Glomerular endothelial cell (primary cell): Measurements from ENCODE around the gene C2orf80. TPM values are rescaled to one million over a fixed set of nuclear protein-coding genes. Genes with fewer than 3 reads are reported as not detected.
"Not testable (repeated sequence)": the region's sequence is repeated elsewhere in the genome, so short reads cannot be mapped to it uniquely, and the experiment has no call there.

ENCODE experiments used
- DNase-seq: peaks from one replicate; pipeline ENCODE4 v3.0.0-alpha.2; 2011; ENCODE audit warnings: low read depth, low spot score; ENCODE audit errors: extremely low read depth
- total RNA-seq: library from RNA; depleted of rRNA; stranded (reverse); fragments of >200 nt; gene quantifications from 2 replicates; pipeline ENCODE4 v1.2.3, GENCODE V29; 2015

Gene C2orf80
- total RNA-seq, 1 donor from 2014 or later, result not detected

DNA sequence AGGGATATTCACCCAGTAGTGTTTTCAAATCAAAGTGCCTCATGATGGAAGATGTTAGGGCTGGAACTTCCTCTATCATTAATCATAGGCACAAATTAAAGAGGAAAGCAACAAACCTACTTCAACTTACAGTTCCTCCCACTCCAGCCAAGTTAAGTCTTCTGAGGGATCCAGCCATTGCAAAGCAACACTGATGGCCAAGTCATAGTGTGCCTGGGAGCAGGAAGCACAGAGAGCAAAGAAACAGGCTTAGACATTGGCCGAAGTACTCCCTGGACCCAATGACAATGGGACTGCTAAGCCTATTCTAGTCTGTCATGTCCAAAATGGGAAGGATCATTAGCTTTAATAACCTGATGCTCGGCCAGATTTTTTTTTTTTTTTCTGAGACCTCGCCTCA, 7.0 kb downstream of the C2orf80 start:
- DNase-seq, result no peak

DNA sequence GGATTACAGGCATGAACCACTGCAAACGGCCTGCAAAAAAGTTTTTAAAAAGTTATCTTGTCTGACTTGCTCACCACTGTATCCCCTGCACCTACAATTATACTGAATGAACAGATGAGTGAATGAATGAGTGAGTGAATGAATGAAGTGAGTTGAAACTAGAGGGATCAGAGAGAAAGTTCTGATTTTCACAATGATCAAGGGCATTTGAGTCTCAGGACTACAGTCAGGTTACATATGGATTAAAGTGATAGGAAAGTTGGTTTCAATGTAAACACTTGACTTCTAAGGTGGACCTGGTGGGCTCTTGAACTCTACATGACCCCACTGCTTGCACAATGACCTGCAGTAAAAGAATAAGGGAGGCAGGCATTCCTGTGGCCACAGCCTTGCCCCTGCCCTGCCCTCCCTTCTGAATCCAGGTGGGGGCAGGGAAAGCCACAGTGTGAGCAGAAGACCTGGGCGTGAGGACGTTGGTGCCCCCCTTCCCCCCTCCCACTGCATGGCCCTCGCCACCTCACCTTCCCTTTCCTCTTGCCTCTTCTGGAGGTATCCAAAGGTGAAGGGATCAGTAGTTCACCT, 10.7 kb downstream of the C2orf80 start:
- no peak for DNase-seq

DNA sequence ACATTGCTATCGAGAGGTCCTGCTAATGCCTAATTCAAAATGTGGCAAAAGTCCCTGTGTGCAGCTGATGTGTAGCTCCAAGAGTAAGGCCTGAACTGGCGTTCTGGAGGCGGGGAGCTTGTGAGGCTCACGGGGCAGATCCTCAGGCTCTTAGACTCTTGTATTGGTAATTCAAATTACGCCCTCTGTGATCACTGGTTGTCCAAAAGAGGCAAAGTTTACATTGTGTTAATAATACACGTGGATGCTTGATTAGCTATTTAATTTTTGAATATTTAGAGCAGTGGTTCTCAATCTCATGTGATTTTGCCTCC, 14.0 kb downstream of the C2orf80 start:
- DNase-seq, result no peak

DNA sequence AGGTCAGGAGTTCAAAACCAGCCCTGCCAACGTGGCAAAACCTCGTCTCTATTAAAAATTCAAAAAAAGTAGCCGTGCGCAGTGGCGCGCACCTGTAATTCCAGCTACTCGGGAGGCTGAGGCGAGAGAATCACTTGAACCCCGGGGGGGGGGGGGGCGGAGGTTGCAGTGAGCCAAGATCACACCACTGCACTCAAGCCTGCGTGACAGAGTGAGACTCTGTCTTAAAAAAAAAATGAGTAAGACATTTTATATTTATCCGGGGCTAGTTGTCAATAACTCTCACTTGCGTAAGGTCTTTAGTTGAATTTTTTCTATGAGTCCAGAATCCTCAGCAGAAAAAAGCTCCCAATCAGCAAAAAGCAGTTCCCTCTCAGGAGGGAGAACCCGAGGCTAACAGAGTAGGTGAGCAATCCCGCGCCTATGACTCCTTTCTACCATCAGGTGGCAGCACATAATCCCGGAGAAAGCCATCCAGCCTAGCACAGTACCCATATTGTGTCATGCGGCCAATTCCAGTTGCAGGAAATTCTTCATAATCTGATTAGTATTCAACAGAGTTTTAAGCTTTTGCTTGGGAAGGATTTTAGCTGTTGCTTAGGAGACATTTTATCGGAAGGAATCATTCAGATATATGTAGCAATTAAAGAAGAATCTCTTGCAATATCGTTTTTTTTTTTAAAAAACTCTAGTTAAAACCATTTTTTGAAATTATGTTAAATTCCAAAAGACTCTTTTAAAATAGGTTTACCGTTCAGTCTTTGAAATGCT, 14.6 kb downstream of the C2orf80 start:
- peak; percentile 23 for DNase-seq

DNA sequence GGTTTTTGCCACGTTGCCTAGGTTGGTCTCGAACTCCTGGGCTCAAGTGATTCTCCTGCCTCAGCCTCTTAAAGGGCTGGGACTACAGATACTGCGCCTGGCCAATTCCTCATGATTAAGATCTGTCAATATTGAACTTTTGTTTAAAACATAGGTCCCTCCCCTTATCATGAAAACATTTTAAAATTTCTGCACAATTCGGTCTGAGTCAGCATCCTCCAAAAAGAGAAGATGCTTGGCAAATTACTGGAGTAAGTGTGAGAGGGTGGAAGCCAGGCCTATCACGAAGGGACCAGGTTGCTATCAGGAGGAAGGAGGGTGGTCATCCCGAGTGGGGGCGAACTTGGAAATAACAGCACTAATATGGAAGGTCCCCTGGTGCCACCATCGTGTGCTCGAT, 15.7 kb downstream of the C2orf80 start:
- DNase-seq, result no peak

DNA sequence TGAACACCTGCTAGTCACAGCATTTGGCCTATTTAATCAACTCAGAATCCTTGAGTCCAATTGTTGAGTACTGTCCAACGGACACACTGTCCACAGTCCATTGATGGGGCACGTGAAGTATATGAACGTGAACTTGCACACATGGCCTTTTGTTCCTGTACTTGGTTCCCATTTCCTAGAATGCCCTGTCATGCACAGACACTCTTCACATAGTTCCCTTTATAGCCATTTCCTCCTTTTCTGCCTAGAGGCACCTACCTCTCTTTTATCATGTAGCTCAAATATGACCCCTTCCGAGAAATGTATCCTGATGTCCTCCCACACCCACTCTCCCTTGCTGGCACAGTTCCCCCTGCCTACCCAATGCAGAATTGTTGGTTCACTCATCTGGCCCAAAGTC, 17.7 kb downstream of the C2orf80 start:
- no peak for DNase-seq

DNA sequence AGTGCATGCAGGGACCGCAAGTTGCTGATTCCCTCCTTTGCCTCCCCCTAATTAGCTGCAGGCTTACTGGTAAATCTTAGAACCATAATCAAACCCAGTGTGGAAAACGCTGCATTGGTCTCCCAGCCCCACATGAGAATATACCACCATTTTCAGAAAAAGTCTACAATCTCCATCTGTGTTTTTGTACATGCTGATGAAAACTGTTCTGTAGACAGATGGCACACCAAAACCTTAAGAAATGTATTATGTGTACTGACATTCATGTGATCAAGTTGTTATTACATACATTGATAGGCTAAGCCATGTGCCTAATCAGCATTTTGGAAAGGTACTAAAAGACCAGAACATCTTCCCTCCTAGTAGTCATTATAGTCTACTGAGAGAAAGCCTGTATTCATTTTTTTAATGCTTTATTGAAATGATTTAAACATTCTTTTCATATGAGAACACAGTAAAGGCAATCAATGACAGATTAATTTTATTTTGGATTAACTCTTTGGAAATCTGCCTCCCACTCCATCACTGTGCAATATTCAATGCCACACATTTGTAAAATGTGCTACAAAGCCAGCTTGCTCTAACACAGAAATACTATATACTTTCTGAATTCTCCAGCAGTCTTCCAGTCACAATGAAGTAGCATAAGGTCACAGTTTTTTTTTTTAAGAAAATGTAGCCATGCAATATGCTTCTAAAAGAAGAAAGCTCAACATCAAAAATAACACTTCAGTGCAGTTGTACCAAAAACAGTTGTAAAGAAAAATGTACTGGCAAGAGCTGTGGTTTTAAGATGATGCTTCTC, 24.7 kb downstream of the C2orf80 start:
- DNase-seq, result no peak

DNA sequence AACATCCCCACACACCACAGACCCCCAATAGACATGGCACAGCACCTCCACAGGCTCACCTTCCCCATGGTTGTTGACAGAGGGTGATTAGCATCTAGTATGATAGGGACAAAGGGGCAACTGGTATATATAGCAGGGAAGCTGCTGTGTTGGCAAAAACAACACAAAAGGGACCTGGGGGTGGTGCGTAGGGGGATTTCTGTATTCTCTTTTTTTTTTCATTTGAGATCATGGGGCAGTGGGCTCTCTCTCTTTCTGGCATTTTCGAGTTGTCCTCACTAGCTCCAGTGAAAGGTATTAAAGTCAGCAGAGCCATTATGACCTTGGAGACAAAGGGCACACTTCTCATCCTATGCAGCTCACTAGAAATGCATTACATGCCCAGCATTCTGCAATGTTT, 26.3 kb downstream of the C2orf80 start, which contains the start of gene CRYGA:
CRYGA (minus strand) TSS at position 101 of the 400 bp plus-strand sequence; CDS start at position 68, 33 bp downstream.
- no peak for DNase-seq

DNA sequence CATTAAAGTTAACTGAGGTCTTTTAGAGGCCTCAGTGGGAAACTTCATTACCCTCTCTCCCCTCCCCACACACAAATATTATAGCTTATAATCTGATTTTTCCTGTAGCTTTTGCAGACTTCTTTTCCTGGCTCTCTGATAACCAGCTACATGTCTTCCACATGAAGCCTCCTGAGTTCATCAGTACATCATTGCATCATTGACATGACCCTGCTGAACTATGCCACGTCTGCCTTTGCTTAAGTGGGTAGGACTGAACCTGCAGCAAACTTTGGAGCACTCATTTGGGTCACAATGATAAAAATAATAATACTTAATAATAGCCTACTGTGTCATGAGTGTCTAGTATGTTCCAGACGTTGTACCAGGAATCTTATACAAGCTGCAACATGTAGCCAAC, 33.4 kb downstream of the C2orf80 start:
- DNase-seq, result no peak

DNA sequence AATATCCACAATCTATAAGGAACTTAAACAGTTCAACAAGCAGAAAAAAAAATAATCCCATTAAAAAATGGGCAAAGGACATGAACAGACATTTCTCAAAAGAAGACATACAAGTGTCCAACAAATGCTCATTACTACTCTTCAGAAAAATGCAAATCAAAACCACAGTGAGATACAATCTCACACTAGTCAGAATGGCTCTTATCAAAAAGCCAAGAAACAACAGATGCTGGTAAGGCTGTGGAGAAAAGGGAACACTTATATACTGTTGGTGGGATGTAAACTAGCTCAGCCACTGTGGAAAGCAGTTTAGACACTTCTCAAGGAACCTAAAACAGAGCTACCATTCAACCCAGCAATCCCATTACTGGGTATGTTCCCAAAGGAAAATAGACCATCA, 36.7 kb downstream of the C2orf80 start:
- DNase-seq, result no peak

DNA sequence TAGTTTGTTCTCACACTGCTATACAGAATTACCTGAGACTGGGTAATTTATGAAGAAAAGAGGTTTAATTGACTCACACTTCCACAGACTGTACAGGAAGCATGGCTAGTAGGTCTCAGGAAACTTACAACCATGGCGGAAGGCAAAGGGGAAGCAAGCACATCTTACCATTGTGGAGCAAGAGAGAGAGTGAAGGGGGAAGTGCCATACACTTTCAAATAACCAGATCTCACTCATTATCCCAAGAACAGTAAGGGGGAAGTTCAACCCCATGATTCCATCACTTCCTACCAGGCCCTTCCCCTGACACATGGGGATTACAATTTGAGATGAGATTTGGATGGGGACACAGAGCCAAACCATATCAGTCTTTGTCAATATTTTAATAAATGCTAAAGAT, 38.9 kb downstream of the C2orf80 start:
- DNase-seq, result no peak

DNA sequence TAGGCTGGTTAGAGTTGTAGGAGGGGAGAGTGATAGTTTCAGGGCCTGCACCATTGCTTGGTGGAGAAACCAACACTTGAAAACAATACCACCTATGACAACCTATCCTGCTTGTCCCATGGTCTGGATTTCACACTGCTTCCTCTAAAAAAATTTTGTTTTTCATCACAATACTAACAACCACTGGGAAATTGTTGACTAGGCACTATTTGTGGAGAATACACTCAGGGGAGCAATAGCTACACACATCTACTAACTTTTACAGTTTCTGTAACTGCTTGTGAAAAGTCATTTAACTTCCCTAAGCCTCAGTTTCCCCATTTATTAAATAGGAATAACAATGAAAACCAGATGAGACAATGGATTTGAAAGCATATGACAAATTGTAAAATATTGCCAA, 39.7 kb downstream of the C2orf80 start:
- DNase-seq, result no peak

DNA sequence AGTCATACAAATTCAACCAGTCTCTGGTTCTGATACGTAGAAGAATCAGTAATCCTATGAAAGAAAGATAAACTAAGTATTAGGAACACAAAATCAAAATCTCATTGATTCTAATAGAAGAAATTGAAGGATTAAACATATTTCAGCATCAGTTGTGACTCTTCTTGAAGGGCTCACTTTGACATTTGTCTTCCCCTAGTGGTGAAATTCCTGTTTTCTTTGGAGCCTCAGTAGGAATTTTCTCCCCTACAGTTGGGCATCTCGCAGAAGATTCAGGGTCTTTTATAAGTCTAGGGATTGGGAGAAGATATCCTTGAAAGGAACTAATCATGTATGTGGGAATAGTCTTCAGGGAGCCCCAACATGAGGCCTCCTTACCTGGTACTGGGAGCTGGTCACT, 41.0 kb downstream of the C2orf80 start:
- no peak for DNase-seq

DNA sequence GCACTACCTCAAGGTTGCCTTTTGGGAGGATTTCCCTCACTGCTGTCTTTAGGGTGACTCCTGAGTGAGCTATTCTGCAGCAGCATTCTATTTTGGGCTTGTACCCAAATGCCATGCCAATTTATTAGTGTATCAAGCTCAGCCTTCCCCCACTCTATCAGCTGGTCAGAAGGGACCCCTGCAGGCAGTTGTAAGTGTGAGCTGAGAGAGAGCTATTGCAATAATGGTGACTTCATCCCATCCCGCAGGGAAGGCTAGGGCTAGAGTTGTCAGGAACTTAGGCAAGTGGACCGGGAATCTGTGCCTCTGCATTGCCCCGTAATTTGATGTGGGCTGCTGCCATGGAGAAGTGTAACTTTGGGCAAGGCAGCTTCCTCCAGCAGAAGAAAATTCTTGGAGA, 42.1 kb downstream of the C2orf80 start:
- no peak for DNase-seq

DNA sequence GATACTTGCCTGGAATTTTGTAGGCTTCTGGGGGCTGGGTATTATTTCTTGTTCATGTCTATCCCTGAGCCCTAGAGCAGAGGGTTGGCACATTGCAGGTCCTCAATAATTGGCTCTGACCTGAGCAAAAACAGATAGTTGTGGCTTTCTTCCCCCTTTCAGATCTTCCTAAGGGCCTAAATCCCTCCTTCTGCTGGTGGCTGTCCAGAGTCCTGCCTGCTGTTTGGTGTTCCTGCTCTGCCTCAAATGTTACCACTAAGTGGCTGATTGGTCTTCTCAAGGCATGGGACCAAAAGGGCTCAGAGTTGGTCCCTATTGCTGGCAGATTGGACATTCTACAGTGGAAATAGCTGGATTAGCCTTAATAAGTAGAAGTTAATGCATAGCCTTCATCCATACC, 42.8 kb downstream of the C2orf80 start:
- no peak for DNase-seq

DNA sequence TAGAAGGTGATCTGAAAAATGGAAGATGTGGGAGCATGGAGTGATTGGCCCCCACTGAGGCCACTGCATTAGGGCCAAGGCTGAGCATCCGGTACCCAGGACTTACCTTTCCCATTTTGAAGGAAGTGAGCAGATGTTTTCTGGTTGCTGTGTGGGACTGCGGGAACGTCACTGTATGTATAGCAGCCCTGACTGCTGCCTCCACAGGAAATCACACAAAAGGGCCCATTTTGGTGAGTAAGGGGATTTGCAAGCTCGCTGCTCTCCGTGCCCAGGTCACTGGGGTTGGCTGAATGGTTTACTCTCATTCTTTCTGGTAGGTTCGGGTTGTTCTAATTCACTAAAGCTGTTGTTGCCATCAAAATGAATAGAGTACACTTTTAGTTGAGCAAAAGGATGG, 43.8 kb downstream of the C2orf80 start, which contains the start of gene CRYGB:
CRYGB (minus strand) TSS at position 153 of the 400 bp plus-strand sequence; CDS start at position 115, 38 bp downstream.
- no peak for DNase-seq

DNA sequence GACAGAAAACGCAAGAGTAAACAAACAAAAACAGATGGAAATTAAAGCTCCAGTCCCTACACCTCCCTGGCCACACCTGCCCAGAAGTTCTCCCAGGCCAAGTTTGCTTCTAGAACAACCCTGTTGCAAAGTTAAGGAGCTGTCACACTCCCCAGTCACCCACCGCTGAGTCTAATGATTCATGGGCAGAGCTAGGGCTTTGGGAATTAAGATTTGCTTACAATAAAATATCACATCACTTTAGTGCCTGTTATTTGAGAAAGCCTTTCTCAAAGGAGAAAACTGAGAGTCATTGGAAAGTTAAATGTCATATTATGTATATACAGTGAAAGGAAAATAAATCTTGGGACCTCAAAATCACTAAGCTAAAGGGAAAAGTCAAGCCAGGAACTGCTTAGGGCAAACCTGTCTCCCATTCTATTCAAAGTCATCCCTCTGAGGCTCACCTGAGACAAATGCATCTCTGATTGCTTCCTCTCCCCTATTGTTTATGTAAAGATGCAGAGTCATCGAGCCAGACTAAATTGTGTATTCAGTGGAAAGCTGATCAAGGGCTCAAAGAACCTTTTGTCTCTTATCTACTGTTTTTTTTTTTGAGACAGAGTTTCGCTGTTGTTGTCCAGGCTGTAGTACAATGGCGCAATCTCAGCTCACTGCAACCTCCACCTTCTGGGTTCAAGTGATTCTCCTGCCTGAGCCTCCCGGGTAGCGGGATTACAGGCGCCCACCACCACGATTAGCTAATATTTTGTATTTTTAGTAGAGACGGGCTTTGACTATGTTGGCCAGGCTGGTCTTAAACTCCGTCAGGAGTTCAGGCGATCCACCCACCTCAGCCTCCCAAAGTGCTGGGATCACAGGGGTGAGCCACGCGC, 46.7 kb downstream of the C2orf80 start:
- no peak for DNase-seq

DNA sequence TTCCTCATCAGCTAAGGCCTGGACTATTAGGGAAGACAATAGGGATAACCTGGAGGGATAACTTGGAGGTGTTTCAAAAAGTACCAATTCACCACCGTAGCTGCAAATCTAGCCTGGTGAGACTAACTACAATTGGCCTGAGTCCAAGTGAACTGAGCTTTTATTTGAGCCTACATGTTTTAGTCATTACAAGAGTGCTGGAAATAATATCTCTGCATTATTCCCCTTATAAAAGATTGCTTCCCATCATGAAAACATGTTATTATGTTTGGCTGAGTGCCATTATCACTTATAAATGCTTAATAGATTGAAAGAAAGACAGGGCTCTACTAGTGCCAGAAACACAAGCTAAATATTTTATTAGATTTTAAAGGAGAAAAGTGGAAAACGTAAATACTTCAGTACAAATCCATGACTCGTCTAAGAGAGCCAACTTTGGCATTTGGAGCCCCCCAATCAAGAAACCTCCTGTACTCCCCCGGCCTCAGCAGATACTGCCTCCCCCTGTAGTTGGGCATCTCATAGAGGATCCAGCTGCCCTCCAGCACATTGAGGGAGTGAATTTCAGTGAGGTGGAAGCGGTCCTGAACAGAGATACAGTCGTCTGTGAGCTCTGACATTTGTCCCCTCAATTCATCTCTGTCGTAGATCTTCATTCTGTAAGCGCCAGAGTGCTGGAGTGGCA, 47.4 kb downstream of the C2orf80 start:
- no peak for DNase-seq

DNA sequence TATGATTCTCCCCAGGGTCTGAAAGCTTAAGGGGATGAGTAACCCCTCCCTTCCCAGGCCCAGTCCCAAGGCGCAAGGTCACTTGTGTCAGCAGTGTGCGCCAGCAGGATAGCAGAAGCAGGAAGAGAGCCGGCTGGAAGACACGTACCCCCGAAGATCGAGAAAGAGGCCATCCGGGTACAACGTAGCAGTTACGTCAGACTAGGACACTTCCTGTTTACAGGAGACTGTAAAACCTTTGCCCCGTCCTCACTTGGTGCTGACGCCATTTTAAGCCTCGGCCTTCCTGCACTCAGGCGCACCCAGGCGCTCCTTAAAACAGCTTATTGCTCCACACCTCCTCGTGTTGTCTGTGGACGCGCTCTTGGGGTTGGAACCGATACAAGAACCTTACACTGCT, 50.4 kb downstream of the C2orf80 start:
- DNase-seq, result no peak

DNA sequence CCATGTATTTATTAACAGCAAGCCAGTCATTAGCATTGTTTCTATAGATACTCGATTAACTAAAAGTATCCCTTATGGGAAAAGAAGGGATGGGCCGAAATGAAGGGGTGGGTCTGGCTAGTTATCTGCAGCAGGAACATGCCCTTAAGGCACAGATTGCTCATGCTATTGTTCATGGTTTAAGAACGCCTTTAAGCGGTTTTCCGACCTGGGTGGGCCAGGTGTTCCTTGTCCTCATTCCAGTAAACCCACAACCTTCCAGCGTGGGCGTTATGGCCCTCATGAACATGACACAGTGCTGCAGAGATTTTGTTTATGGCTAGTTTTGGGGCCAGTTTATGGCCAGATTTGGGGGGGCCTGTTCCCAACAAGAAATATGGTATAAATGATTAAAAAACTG, 51.5 kb downstream of the C2orf80 start:
- not testable (repeated sequence) for DNase-seq
